Activated gamma-delta T cell (primary cell): ENCODE results near the gene PKP2.
"Not testable (repeated sequence)": the region's sequence is repeated elsewhere in the genome, so short reads cannot be mapped to it uniquely, and the experiment has no call there.

Experiments
- DNase-seq: peaks from one replicate; lab custom pipeline; 2025; lab: John Stamatoyannopoulos, UW

PKP2 gene

GRCh38 chr12:32895688-32896431 is 717 bp downstream of the PKP2 start:
- no peak for DNase-seq

GRCh38 chr12:32894566-32894965 is 2.0 kb downstream of the PKP2 start:
- DNase-seq, result no peak

- no peak for DNase-seq
Measured at GRCh38 chr12:32893458-32893857, 3.1 kb downstream of the PKP2 start.

- no peak for DNase-seq
Measured at GRCh38 chr12:32893043-32893442, 3.5 kb downstream of the PKP2 start.

GRCh38 chr12:32892369-32892768 is 4.2 kb downstream of the PKP2 start:
- DNase-seq, result not testable (repeated sequence)

GRCh38 chr12:32891956-32892355 is 4.6 kb downstream of the PKP2 start:
- no peak for DNase-seq

- DNase-seq, result no peak
Measured at GRCh38 chr12:32891526-32891925, 5.1 kb downstream of the PKP2 start.

- no peak for DNase-seq
Measured at GRCh38 chr12:32889011-32889760, 7.4 kb downstream of the PKP2 start.

- no peak for DNase-seq
Measured at GRCh38 chr12:32887058-32887457, 9.5 kb downstream of the PKP2 start.

GRCh38 chr12:32885831-32886230 is 10.7 kb downstream of the PKP2 start:
- DNase-seq, result no peak

GRCh38 chr12:32884962-32885361 is 11.6 kb downstream of the PKP2 start:
- DNase-seq, result no peak

GRCh38 chr12:32881702-32882101 is 14.9 kb downstream of the PKP2 start:
- DNase-seq, result no peak

- DNase-seq, result no peak
Measured at GRCh38 chr12:32881107-32881506, 15.5 kb downstream of the PKP2 start.

GRCh38 chr12:32879066-32879465 is 17.5 kb downstream of the PKP2 start:
- DNase-seq, result not testable (repeated sequence)

GRCh38 chr12:32877601-32878459 is 18.7 kb downstream of the PKP2 start:
- no peak for DNase-seq

- DNase-seq, result no peak
Measured at GRCh38 chr12:32876004-32876403, 20.6 kb downstream of the PKP2 start.

GRCh38 chr12:32874975-32875374 is 21.6 kb downstream of the PKP2 start:
- DNase-seq, result no peak

- DNase-seq, result no peak
Measured at GRCh38 chr12:32874078-32874477, 22.5 kb downstream of the PKP2 start.

- DNase-seq, result not testable (repeated sequence)
Measured at GRCh38 chr12:32872416-32872815, 24.2 kb downstream of the PKP2 start.

- DNase-seq, result no peak
Measured at GRCh38 chr12:32870716-32871115, 25.9 kb downstream of the PKP2 start.

- DNase-seq, result no peak
Measured at GRCh38 chr12:32868885-32869284, 27.7 kb downstream of the PKP2 start.

GRCh38 chr12:32864731-32865130 is 31.8 kb downstream of the PKP2 start:
- no peak for DNase-seq
